ENCODE data around the gene GPAM.

GRCh38 chr10:112230325-112230988, 46.9 kb upstream of the GPAM start:
- TF ChIP-seq CTCF (IDR thresholded peaks at IDR 0.05) = peak; percentile 29
- TF ChIP-seq EZH2 (IDR thresholded peaks at IDR 0.05; ENCODE audit: borderline replicate concordance, insufficient read depth, low read depth, low read length, poor library complexity, severe bottlenecking) = no peak
